ENCODE data around the gene RGS14. TPM values are rescaled to one million over a fixed set of nuclear protein-coding genes. Genes with fewer than 3 reads are reported as not detected.
"Not testable (repeated sequence)": the region's sequence is repeated elsewhere in the genome, so short reads cannot be mapped to it uniquely, and the experiment has no call there.

Gene RGS14
- total and polyA plus RNA-seq, 4 experiments from 2014 or later: 62.3 to 168 (median 132) TPM

DNA sequence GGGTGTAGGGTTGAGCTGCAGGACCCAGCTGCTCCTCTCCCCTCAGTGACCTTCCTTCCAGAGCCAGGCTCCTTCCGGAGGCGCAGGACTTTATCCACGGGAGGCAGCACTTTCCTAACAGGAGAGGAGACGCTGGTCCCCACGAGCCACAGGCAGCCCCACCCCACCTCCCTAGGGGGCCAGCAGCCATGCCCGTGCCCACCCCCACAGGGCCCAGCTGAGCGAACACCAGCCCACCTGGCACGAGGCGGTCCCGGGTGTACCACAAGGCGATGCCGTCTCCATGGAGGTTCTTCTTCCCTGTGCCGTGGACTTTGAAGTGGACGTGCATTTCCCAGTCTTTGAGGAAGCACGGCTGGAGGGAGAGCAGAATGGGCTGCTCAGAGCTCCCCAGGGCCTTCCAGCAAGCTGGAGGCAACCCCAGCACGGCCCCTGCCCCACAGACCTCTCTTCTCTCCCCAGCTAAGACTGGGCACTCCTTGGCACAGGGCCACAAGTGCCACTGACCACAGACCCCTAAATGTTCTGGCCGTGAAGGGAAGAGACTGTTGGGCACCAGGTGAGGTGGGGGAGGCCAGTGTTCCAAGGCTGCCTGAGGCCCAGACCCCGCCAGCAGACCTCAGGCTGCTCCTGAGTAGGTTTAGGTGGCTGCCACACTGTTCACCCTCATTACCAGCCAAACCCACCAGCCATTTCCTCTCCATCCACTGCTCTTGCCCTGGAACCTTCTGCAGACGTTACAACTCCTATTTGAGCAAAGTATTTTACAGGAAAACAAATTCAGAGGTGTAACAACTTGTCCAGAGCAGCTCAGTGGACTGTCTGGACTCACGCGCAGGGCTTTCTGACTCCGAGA, 19.2 kb upstream of the RGS14 start:
- Histone ChIP-seq H3K4me3 (ENCODE audit: low read length in 2 of 2) (no peak overlapping the region), H3K9me3 (ENCODE audit: control insufficient read depth in 1 of 2, low read length in 2 of 2) (no peaks in the 10 kb centered on the region), H3K36me3 (ENCODE audit: insufficient read depth, low read length) (peaks cover 67% of the 10 kb centered on the region), H3K27me3 (ENCODE audit: insufficient read depth, low read length) (no peaks in the 10 kb centered on the region), H3K27ac (ENCODE audit: low read depth, low read length) (no peak overlapping the region), H3K4me1 (ENCODE audit: insufficient read depth, low read length) (no peaks in the 10 kb centered on the region)
- no peaks in the 10 kb centered on the region for H3K27me3 Mint-ChIP-seq
- peaks cover 34 to 53% of the 10 kb centered on the region in 2 donors for H3K36me3 Mint-ChIP-seq
- H3K9me3 Mint-ChIP-seq: peaks cover 0 to 8% (median 1%) of the 10 kb centered on the region in 8 donors
- peaks cover 11 to 25% (median 15%) of the 10 kb centered on the region in 4 donors for H3K4me1 Mint-ChIP-seq
- POLR2A ChIA-PET (ENCODE audit: partially characterized antibody): interaction anchor here (1.2 kb wide), 1 partner anchor 12 kb away, joined by 5 read pairs; no protein-coding TSS in a partner anchor
- H3K4me3 Mint-ChIP-seq: no peak overlapping the region
- intact Hi-C loops (cut with micrococcal nuclease): no loop called here
- no peak for DNase-seq
- CTCF ChIA-PET (ENCODE audit: partially characterized antibody): interaction anchor here (0.7 to 1.6 kb wide), 3 partner anchors 51 to 225 kb away, joined by 3 to 5 read pairs (median 3); no protein-coding TSS in a partner anchor
- no peak overlapping the region for H3K27ac Mint-ChIP-seq

DNA sequence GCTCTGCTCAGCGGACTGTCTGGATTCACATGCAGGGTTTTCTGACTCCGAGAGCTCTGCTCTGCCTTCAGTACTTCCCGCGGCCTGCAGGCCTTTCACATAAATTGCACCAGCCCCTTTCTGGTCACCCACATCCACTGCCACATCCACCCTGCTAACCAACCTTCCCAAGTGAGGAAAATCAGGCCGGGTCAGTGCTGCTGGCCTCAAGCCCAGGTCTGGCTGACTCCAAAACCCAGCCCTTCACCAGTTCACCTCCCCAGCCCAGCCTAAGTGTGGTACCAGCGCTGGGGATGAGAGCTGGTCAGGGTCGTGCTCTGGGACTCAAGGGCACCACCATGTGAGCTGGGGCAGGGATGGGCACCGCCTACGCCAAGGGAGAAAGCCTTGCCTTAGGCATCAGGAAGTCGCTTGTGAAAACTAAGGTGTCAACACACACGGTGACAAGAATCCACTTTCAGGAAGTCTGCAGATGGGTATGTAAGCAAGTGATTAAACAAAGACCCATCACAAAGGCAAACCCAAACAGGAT, 18.6 kb upstream of the RGS14 start:
- peaks cover 14 to 26% (median 18%) of the 10 kb centered on the region in 4 donors for H3K4me1 Mint-ChIP-seq
- H3K9me3 Mint-ChIP-seq: peaks cover 0 to 8% (median 1%) of the 10 kb centered on the region in 8 donors
- Histone ChIP-seq H3K36me3 (ENCODE audit: insufficient read depth, low read length) (peaks cover 61% of the 10 kb centered on the region), H3K27me3 (ENCODE audit: insufficient read depth, low read length) (no peaks in the 10 kb centered on the region), H3K27ac (ENCODE audit: low read depth, low read length) (no peak overlapping the region), H3K4me1 (ENCODE audit: insufficient read depth, low read length) (no peaks in the 10 kb centered on the region), H3K9me3 (ENCODE audit: control insufficient read depth in 1 of 2, low read length in 2 of 2) (no peaks in the 10 kb centered on the region), H3K4me3 (ENCODE audit: low read length in 2 of 2) (no peak overlapping the region)
- intact Hi-C loops (cut with micrococcal nuclease): no loop called here
- ChIA-PET CTCF (ENCODE audit: partially characterized antibody) (interaction anchor here (0.9 to 1.6 kb wide), 2 partner anchors 50 to 225 kb away, joined by 3 to 5 read pairs; no protein-coding TSS in a partner anchor), POLR2A (ENCODE audit: partially characterized antibody) (interaction anchor here (1.2 kb wide), 1 partner anchor 11 kb away, joined by 5 read pairs; no protein-coding TSS in a partner anchor)
- H3K27ac Mint-ChIP-seq: peak overlapping the region in 2 of 7 donors; percentile 22 to 36
- peaks cover 37 to 50% of the 10 kb centered on the region in 2 donors for H3K36me3 Mint-ChIP-seq
- no peaks in the 10 kb centered on the region for H3K27me3 Mint-ChIP-seq
- no peak for DNase-seq
- no peak overlapping the region for H3K4me3 Mint-ChIP-seq

DNA sequence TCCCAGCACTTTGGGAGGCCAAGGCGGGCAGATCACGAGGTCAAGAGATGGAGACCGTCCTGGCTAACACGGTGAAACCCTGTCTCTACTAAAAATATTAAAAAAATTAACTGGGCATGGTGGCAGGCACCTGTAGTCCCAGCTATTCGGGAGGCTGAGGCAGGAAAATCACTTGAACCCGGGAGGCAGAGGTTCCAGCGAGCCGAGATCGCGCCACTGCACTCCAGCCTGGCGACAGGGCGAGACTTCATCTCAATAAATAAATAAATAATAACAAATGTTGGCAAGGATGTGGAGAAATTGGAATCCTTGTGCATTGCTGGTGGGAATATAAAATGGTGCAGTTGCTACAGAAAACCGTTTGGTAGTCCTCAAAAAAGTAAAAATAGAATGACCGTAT, 14.7 kb upstream of the RGS14 start:
- H3K4me3 Mint-ChIP-seq; intact Hi-C loops (cut with micrococcal nuclease); H3K27me3 Mint-ChIP-seq; H3K27me3 ChIP-seq (ENCODE audit: insufficient read depth, low read length); H3K9me3 ChIP-seq (ENCODE audit: control insufficient read depth in 1 of 2, low read length in 2 of 2); POLR2A ChIA-PET (ENCODE audit: partially characterized antibody); H3K4me3 ChIP-seq (ENCODE audit: low read length in 2 of 2); H3K9me3 Mint-ChIP-seq; H3K27ac ChIP-seq (ENCODE audit: low read depth, low read length); DNase-seq; H3K27ac Mint-ChIP-seq: not testable (repeated sequence)
- CTCF ChIA-PET (ENCODE audit: partially characterized antibody): interaction anchor here (1.2 kb wide), 1 partner anchor 61 kb away, joined by 4 read pairs; no protein-coding TSS in a partner anchor
- Histone ChIP-seq H3K36me3 (ENCODE audit: insufficient read depth, low read length) (peaks cover 28% of the 10 kb centered on the region), H3K4me1 (ENCODE audit: insufficient read depth, low read length) (peaks cover 17% of the 10 kb centered on the region)
- H3K36me3 Mint-ChIP-seq: peaks cover 24 to 50% of the 10 kb centered on the region in 2 donors
- peaks cover 26 to 41% (median 33%) of the 10 kb centered on the region in 4 donors for H3K4me1 Mint-ChIP-seq

DNA sequence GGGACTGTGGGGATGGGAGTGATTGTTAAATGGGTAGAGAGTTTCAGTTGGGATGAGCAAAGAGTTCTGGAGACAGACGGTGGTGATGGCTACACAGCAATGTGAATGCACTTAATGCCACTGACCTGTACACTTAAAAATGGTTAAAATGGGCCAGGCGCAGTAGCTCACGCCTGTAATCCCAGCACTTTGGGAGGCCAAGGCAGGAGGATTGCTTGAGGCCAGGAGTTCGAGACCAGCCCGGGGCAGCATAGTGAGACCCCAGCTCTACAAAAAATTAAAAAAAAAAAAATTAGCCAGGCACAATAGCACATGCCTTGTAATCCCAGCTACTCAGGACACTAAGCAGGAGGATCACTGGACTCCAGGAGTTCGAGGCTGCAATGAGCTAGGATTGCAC, 13.9 kb upstream of the RGS14 start:
- Histone ChIP-seq H3K4me3 (ENCODE audit: low read length in 2 of 2) (no peak overlapping the region), H3K27me3 (ENCODE audit: insufficient read depth, low read length) (no peaks in the 10 kb centered on the region), H3K4me1 (ENCODE audit: insufficient read depth, low read length) (peaks cover 20% of the 10 kb centered on the region), H3K9me3 (ENCODE audit: control insufficient read depth in 1 of 2, low read length in 2 of 2) (no peaks in the 10 kb centered on the region), H3K27ac (ENCODE audit: low read depth, low read length) (no peak overlapping the region), H3K36me3 (ENCODE audit: insufficient read depth, low read length) (peaks cover 22% of the 10 kb centered on the region)
- peaks cover 24 to 50% of the 10 kb centered on the region in 2 donors for H3K36me3 Mint-ChIP-seq
- ChIA-PET POLR2A (ENCODE audit: partially characterized antibody) (interaction anchor here (0.6 to 0.8 kb wide), 2 partner anchors 31 to 154 kb away, joined by 3 read pairs; partner anchors contain the start of gene PDLIM7), CTCF (ENCODE audit: partially characterized antibody) (interaction anchor here (0.7 to 1.3 kb wide), 2 partner anchors 40 to 47 kb away, joined by 3 read pairs; partner anchors contain the start of genes PRELID1 and RAB24)
- peaks cover 0 to 8% (median 1%) of the 10 kb centered on the region in 8 donors for H3K9me3 Mint-ChIP-seq
- no peak overlapping the region for H3K4me3 Mint-ChIP-seq
- no peak for DNase-seq
- H3K27ac Mint-ChIP-seq: no peak overlapping the region
- intact Hi-C loops (cut with micrococcal nuclease): no loop called here
- H3K4me1 Mint-ChIP-seq: peaks cover 26 to 42% (median 33%) of the 10 kb centered on the region in 4 donors
- no peaks in the 10 kb centered on the region for H3K27me3 Mint-ChIP-seq

DNA sequence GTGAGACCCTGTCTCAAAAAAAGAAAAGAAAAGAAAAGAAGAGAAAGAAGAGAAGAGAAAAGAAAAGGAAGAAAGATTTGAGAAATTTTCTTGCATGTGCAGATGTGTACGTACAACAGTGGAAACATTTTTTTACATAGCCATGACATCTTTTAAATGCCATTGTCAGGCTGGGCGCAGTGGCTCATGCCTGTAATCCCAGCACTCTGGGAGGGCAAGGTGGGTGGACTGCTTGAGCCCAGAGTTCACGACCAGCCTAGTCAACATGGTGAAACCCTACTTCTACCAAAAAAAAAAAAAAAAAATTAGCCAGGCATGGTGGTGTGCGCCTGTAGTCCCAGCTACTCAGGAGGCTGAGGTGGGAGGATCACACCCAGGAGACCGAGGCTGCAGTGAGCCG, 12.8 kb upstream of the RGS14 start:
- ChIA-PET POLR2A (ENCODE audit: partially characterized antibody) (no interaction called here), CTCF (ENCODE audit: partially characterized antibody) (interaction anchor here (0.9 to 1.6 kb wide), 2 partner anchors 17 to 35 kb away, joined by 3 to 5 read pairs; no protein-coding TSS in a partner anchor)
- Mint-ChIP-seq H3K4me1 (peaks cover 30 to 44% (median 37%) of the 10 kb centered on the region in 4 donors), H3K36me3 (peaks cover 23 to 54% of the 10 kb centered on the region in 2 donors), H3K9me3 (peaks cover 0 to 3% (median under 1%) of the 10 kb centered on the region in 8 donors), H3K4me3 (no peak overlapping the region), H3K27ac (no peak overlapping the region), H3K27me3 (no peaks in the 10 kb centered on the region)
- Histone ChIP-seq H3K27ac (ENCODE audit: low read depth, low read length) (no peak overlapping the region), H3K4me1 (ENCODE audit: insufficient read depth, low read length) (peaks cover 32% of the 10 kb centered on the region), H3K4me3 (ENCODE audit: low read length in 2 of 2) (no peak overlapping the region), H3K9me3 (ENCODE audit: control insufficient read depth in 1 of 2, low read length in 2 of 2) (no peaks in the 10 kb centered on the region), H3K27me3 (ENCODE audit: insufficient read depth, low read length) (no peaks in the 10 kb centered on the region), H3K36me3 (ENCODE audit: insufficient read depth, low read length) (peaks cover 29% of the 10 kb centered on the region)
- intact Hi-C loops (cut with micrococcal nuclease): no loop called here
- DNase-seq: no peak

DNA sequence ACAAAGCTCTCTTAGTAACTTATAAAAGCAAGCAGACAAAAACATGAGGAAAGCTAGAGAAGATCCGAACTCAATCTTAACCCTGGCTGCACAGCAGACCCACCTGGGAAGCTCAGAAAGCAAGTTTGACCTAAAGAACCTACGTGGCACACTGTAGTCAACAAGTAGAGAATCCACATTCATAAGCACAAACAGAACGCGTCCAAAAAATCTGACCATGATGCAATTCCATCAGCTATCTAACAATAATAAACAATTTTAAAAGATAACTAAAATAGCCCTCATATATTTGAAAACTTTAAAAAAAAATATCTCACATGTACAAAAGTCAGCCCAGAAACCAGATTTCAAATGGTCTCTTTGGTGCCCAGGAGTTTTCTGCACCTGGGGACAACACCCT, 10.9 kb upstream of the RGS14 start:
- peaks cover 23% of the 10 kb centered on the region for H3K36me3 ChIP-seq (ENCODE audit: insufficient read depth, low read length)
- Mint-ChIP-seq H3K9me3 (peaks cover 0 to 3% (median 0%) of the 10 kb centered on the region in 8 donors), H3K36me3 (peaks cover 15 to 57% of the 10 kb centered on the region in 2 donors), H3K4me1 (peaks cover 35 to 56% (median 46%) of the 10 kb centered on the region in 4 donors), H3K27ac (peak overlapping the region in 3 of 7 donors; percentile 13 to 26 (median 24)), H3K4me3 (peak overlapping the region in 3 of 8 donors; percentile 15 to 29 (median 24)), H3K27me3 (no peaks in the 10 kb centered on the region)
- H3K27ac ChIP-seq (ENCODE audit: low read depth, low read length): no peak overlapping the region
- ChIA-PET POLR2A (ENCODE audit: partially characterized antibody) (interaction anchor here (1.1 to 1.5 kb wide), 4 partner anchors 14 to 101 kb away, joined by 3 to 4 read pairs (median 3); no protein-coding TSS in a partner anchor), CTCF (ENCODE audit: partially characterized antibody) (interaction anchor here (0.7 to 2.2 kb wide), 6 partner anchors 22 to 109 kb away, joined by 3 to 13 read pairs (median 4); no protein-coding TSS in a partner anchor)
- intact Hi-C loops (cut with micrococcal nuclease): no loop called here
- no peaks in the 10 kb centered on the region for H3K27me3 ChIP-seq (ENCODE audit: insufficient read depth, low read length)
- H3K4me1 ChIP-seq (ENCODE audit: insufficient read depth, low read length): peaks cover 45% of the 10 kb centered on the region
- no peaks in the 10 kb centered on the region for H3K9me3 ChIP-seq (ENCODE audit: control insufficient read depth in 1 of 2, low read length in 2 of 2)
- no peak for DNase-seq
- H3K4me3 ChIP-seq (ENCODE audit: low read length in 2 of 2): no peak overlapping the region
